Measurements from ENCODE around the gene FCAMR.

DNA sequence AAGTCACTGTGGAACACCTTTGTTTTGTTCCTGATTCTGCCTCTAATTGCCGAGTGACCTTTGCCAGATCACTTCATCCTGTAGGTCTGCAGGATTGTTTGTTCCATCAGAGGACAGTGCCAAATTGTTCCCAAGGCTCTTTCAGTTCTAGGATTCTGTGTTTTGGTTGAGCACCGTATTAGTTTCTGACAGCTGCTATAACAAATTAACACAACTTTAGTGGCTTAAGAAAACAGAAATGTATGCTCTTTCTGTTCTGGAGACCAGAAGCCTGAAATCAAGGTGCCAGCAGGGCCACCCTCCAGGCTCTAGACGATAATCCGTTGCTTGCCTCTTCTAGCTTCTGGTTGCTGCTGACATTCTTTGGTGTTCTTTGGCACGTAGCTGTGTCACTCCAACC lies 20.6 kb downstream of the FCAMR start:
- TF ChIP-seq, protein P1, sequence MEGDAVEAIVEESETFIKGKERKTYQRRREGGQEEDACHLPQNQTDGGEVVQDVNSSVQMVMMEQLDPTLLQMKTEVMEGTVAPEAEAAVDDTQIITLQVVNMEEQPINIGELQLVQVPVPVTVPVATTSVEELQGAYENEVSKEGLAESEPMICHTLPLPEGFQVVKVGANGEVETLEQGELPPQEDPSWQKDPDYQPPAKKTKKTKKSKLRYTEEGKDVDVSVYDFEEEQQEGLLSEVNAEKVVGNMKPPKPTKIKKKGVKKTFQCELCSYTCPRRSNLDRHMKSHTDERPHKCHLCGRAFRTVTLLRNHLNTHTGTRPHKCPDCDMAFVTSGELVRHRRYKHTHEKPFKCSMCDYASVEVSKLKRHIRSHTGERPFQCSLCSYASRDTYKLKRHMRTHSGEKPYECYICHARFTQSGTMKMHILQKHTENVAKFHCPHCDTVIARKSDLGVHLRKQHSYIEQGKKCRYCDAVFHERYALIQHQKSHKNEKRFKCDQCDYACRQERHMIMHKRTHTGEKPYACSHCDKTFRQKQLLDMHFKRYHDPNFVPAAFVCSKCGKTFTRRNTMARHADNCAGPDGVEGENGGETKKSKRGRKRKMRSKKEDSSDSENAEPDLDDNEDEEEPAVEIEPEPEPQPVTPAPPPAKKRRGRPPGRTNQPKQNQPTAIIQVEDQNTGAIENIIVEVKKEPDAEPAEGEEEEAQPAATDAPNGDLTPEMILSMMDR (IDR thresholded peaks at IDR 0.05; ENCODE audit: low read depth, low read length) = no peak
- TF ChIP-seq EZH2phosphoT487 (IDR thresholded peaks at IDR 0.05; ENCODE audit: low read depth) = no peak
